SK-N-SH treated with all-trans-retinoic acid at 6 μM for 48 hours (cell line): ENCODE data around the gene TEP1.

Experiments used
- ATAC-seq: fragments of 200-7000 bp; cut with Tn5 transposase; 3 replicates; pipeline ENCODE4 v1.9.1; 2020; ENCODE audit warnings: mild to moderate bottlenecking, moderate library complexity
- BACH2 ChIP-seq: fragments of 250-450 bp; sonication (Bioruptor Pico); IDR thresholded peaks from 2 replicates; pipeline ENCODE4 v1.9.0; 2021; ENCODE audit warnings: mild to moderate bottlenecking, borderline replicate concordance
- CREB5 ChIP-seq: fragments of 250-450 bp; sonication (Bioruptor Pico); IDR thresholded peaks from 2 replicates; pipeline ENCODE4 v1.5.1; 2020; ENCODE audit warnings: low read depth, mild to moderate bottlenecking, moderate library complexity
- CSDC2 ChIP-seq: fragments of 250-450 bp; sonication (Bioruptor Pico); IDR thresholded peaks from 2 replicates; pipeline ENCODE4 v1.5.0; 2020; ENCODE audit warnings: mild to moderate bottlenecking, moderate library complexity
- CSRNP3 ChIP-seq: fragments of 250-450 bp; sonication (Bioruptor Pico); IDR thresholded peaks from 2 replicates; pipeline ENCODE4 v1.5.1; 2021; ENCODE audit warnings: mild to moderate bottlenecking, moderate library complexity
- ISL1 ChIP-seq: fragments of 250-450 bp; sonication (Bioruptor Pico); IDR thresholded peaks from 2 replicates; pipeline ENCODE4 v2.1.2; 2022; ENCODE audit warnings: mild to moderate bottlenecking, moderate library complexity
- OSR1 ChIP-seq: fragments of 250-450 bp; sonication (Bioruptor Pico); IDR thresholded peaks from 2 replicates; pipeline ENCODE4 v1.8.0; 2022; ENCODE audit warnings: moderate library complexity, mild to moderate bottlenecking, inconsistent platforms
- PATZ1 ChIP-seq: fragments of 250-450 bp; sonication (Bioruptor Pico); IDR thresholded peaks from 2 replicates; pipeline ENCODE4 v1.8.0; 2020; ENCODE audit warnings: mild to moderate bottlenecking, moderate library complexity, borderline replicate concordance
- POU6F1 ChIP-seq: fragments of 250-450 bp; sonication (Bioruptor Pico); IDR thresholded peaks from 2 replicates; pipeline ENCODE4 v1.8.0; 2021; ENCODE audit warnings: low read depth, mild to moderate bottlenecking, moderate library complexity, borderline replicate concordance
- PPARA ChIP-seq: fragments of 250-450 bp; sonication (Bioruptor Pico); IDR thresholded peaks from 2 replicates; pipeline ENCODE4 v1.5.0; 2020; ENCODE audit warnings: mild to moderate bottlenecking, borderline replicate concordance
- RARB ChIP-seq: fragments of 250-450 bp; sonication (Bioruptor Pico); IDR thresholded peaks from 2 replicates; pipeline ENCODE4 v1.8.0; 2021; ENCODE audit warnings: mild to moderate bottlenecking, moderate library complexity
- SNAI2 ChIP-seq: fragments of 250-450 bp; sonication (Bioruptor Pico); IDR thresholded peaks from 2 replicates; pipeline ENCODE4 v1.5.0; 2020; ENCODE audit warnings: mild to moderate bottlenecking, moderate library complexity
- TCF4 ChIP-seq: fragments of 250-450 bp; sonication (Bioruptor Pico); IDR thresholded peaks from 2 replicates; pipeline ENCODE4 v1.8.0; 2021; ENCODE audit warnings: mild to moderate bottlenecking, moderate library complexity, borderline replicate concordance
- TSHZ2 ChIP-seq: fragments of 250-450 bp; sonication (Bioruptor Pico); IDR thresholded peaks from 2 replicates; pipeline ENCODE4 v1.5.0; 2020; ENCODE audit warnings: mild to moderate bottlenecking, moderate library complexity
- ZFP3 ChIP-seq: fragments of 250-450 bp; sonication (Bioruptor Pico); IDR thresholded peaks from 2 replicates; pipeline ENCODE4 v1.5.0; 2020; ENCODE audit warnings: mild to moderate bottlenecking, moderate library complexity
- ZNF565 ChIP-seq: fragments of 450-650 bp; formaldehyde crosslinking; conservative IDR thresholded peaks from 2 replicates; pipeline ENCODE4 v1.5.0; 2020; ENCODE audit warnings: low read depth, mild to moderate bottlenecking, moderate library complexity
- ZNF70 ChIP-seq: fragments of 450-650 bp; formaldehyde crosslinking; IDR thresholded peaks from 2 replicates; pipeline ENCODE4 v1.5.0; 2020; ENCODE audit warnings: mild to moderate bottlenecking, moderate library complexity
- ZNF8 ChIP-seq: fragments of 450-650 bp; formaldehyde crosslinking; IDR thresholded peaks from 2 replicates; pipeline ENCODE4 v1.5.0; 2020; ENCODE audit warnings: mild to moderate bottlenecking, moderate library complexity

The TEP1 gene

GRCh38 chr14:20438664-20439063 lies 25.4 kb upstream of the TEP1 start:
- no peak for TF ChIP-seq PATZ1
- TF ChIP-seq PPARA (CRISPR knock-in tag), result no peak
- no peak for TF ChIP-seq CREB5
- TF ChIP-seq ZNF565, result no peak
- TF ChIP-seq BACH2, result no peak
- no peak for TF ChIP-seq ZFP3 (CRISPR knock-in tag)
- no peak for TF ChIP-seq TCF4 (CRISPR knock-in tag)
- TF ChIP-seq CSDC2 (CRISPR knock-in tag), result no peak
- no peak for TF ChIP-seq ISL1
- no peak for TF ChIP-seq RARB (CRISPR knock-in tag)
- TF ChIP-seq ZNF70, result no peak
- TF ChIP-seq CSRNP3 (CRISPR knock-in tag), result no peak
- no peak for TF ChIP-seq OSR1
- no peak for ATAC-seq

- TF ChIP-seq POU6F1 (CRISPR knock-in tag) (no peak), CSDC2 (CRISPR knock-in tag) (no peak), TSHZ2 (CRISPR knock-in tag) (no peak), CSRNP3 (CRISPR knock-in tag) (no peak), SNAI2 (CRISPR knock-in tag) (no peak), ZNF8 (CRISPR knock-in tag) (no peak), CREB5 (no peak), PATZ1 (no peak), ZFP3 (CRISPR knock-in tag) (no peak)
- peak; percentile 24; the same call in 2 of the 3 replicates for ATAC-seq
These were observed 23.1 kb upstream of the TEP1 start for GRCh38 chr14:20436363-20436755.
